Measurements from ENCODE around the gene PDE3A. TPM values are rescaled to one million over a fixed set of nuclear protein-coding genes. Genes with fewer than 3 reads are reported as not detected.

Gene PDE3A
- total RNA-seq, 1 donor: 14.8 TPM

- TF ChIP-seq, protein P1, sequence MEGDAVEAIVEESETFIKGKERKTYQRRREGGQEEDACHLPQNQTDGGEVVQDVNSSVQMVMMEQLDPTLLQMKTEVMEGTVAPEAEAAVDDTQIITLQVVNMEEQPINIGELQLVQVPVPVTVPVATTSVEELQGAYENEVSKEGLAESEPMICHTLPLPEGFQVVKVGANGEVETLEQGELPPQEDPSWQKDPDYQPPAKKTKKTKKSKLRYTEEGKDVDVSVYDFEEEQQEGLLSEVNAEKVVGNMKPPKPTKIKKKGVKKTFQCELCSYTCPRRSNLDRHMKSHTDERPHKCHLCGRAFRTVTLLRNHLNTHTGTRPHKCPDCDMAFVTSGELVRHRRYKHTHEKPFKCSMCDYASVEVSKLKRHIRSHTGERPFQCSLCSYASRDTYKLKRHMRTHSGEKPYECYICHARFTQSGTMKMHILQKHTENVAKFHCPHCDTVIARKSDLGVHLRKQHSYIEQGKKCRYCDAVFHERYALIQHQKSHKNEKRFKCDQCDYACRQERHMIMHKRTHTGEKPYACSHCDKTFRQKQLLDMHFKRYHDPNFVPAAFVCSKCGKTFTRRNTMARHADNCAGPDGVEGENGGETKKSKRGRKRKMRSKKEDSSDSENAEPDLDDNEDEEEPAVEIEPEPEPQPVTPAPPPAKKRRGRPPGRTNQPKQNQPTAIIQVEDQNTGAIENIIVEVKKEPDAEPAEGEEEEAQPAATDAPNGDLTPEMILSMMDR (IDR thresholded peaks at IDR 0.05; ENCODE audit: extremely low read depth, low read depth, low read length): no peak
- Histone ChIP-seq H3K27ac (ENCODE audit: low read depth, low read length) (peak overlapping the region; percentile 67), H3K36me3 (ENCODE audit: insufficient read depth, low read length) (no peaks in the 10 kb centered on the region), H3K27me3 (ENCODE audit: insufficient read depth, low read length) (no peaks in the 10 kb centered on the region), H3K4me1 (ENCODE audit: insufficient read depth, low read length) (peaks cover 38% of the 10 kb centered on the region), H4K20me1 (ENCODE audit: insufficient read depth, low read length) (no peaks in the 10 kb centered on the region), H3K4me2 (ENCODE audit: insufficient read depth, low read length) (peak overlapping the region; percentile 65), H2AFZ (ENCODE audit: low read length) (no peak overlapping the region), H3K9me3 (ENCODE audit: low read depth, low read length) (no peaks in the 10 kb centered on the region), H3K79me2 (ENCODE audit: insufficient read depth, low read length) (peaks cover 8% of the 10 kb centered on the region), H3K4me3 (ENCODE audit: insufficient read depth, low read length) (no peak overlapping the region)
- DNase-seq (ENCODE audit: insufficient read length, low spot score, missing footprints): no peak
These were observed 138.7 kb downstream of the PDE3A start for GRCh38 chr12:20507056-20507455.

DNA sequence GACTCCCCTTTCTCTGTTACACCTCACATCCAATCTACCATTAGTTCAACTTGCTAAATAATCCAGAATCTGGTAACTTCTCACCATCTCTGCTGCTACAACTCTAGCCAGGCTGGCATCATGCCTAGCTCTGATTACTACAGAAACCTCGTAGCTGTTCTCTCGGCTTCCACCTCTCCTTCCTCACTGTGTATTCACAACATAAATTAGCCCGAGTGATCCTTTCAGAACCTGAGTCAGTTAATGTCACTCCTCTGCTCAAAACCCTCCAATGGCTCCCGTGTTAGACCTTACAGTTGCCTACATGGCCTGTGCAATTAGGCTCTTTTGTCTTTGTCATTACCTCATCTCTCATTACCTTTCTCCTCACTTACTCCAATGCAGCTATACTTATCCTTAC, 139.4 kb downstream of the PDE3A start:
- no peak for DNase-seq (ENCODE audit: insufficient read length, low spot score, missing footprints)

GRCh38 chr12:20508359-20508758, 140.0 kb downstream of the PDE3A start:
- H2AFZ ChIP-seq (ENCODE audit: low read length): no peak overlapping the region
- H4K20me1 ChIP-seq (ENCODE audit: insufficient read depth, low read length): no peaks in the 10 kb centered on the region
- no peak overlapping the region for H3K4me3 ChIP-seq (ENCODE audit: insufficient read depth, low read length)
- H3K79me2 ChIP-seq (ENCODE audit: insufficient read depth, low read length): peaks cover 8% of the 10 kb centered on the region
- H3K27ac ChIP-seq (ENCODE audit: low read depth, low read length): peak overlapping the region; percentile 67
- peak overlapping the region; percentile 65 for H3K4me2 ChIP-seq (ENCODE audit: insufficient read depth, low read length)
- TF ChIP-seq, protein P1 (IDR thresholded peaks at IDR 0.05; ENCODE audit: extremely low read depth, low read depth, low read length): no peak
- H3K27me3 ChIP-seq (ENCODE audit: insufficient read depth, low read length): no peaks in the 10 kb centered on the region
- H3K9me3 ChIP-seq (ENCODE audit: low read depth, low read length): no peaks in the 10 kb centered on the region
- H3K4me1 ChIP-seq (ENCODE audit: insufficient read depth, low read length): peaks cover 38% of the 10 kb centered on the region
- no peak for DNase-seq (ENCODE audit: insufficient read length, low spot score, missing footprints)
- H3K36me3 ChIP-seq (ENCODE audit: insufficient read depth, low read length): no peaks in the 10 kb centered on the region

More for the DNA sequence above, 139.4 kb downstream of the PDE3A start:
- Histone ChIP-seq H3K9me3 (ENCODE audit: low read depth, low read length) (no peaks in the 10 kb centered on the region), H3K4me3 (ENCODE audit: insufficient read depth, low read length) (peak overlapping the region; percentile 4), H3K4me1 (ENCODE audit: insufficient read depth, low read length) (peaks cover 38% of the 10 kb centered on the region), H2AFZ (ENCODE audit: low read length) (peak overlapping the region; percentile 69), H3K4me2 (ENCODE audit: insufficient read depth, low read length) (peak overlapping the region; percentile 65), H4K20me1 (ENCODE audit: insufficient read depth, low read length) (no peaks in the 10 kb centered on the region), H3K79me2 (ENCODE audit: insufficient read depth, low read length) (peaks cover 8% of the 10 kb centered on the region), H3K27me3 (ENCODE audit: insufficient read depth, low read length) (no peaks in the 10 kb centered on the region), H3K27ac (ENCODE audit: low read depth, low read length) (peak overlapping the region; percentile 67), H3K36me3 (ENCODE audit: insufficient read depth, low read length) (no peaks in the 10 kb centered on the region)
- TF ChIP-seq, protein P1 (IDR thresholded peaks at IDR 0.05; ENCODE audit: extremely low read depth, low read depth, low read length): no peak

DNA sequence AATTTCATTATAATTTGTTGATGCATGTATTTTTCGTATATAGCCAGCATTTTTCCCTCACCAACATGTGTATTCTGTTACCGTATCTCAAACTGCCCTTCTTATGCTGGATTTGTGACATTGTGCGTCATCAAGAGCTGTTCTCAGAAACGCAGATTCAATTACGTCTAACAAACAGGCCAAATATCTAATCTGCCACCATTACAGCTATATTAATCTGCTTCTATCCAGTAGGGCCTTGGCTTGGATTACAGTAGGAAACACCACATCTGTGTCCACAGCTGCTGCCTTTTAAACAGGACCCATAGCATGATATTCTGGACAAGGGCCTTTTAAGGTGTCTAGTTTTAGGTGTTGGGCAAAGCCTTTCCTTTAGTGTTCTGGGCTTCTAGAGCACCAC, 140.6 kb downstream of the PDE3A start:
- TF ChIP-seq, protein P1 (IDR thresholded peaks at IDR 0.05; ENCODE audit: extremely low read depth, low read depth, low read length): no peak
- Histone ChIP-seq H3K79me2 (ENCODE audit: insufficient read depth, low read length) (peaks cover 8% of the 10 kb centered on the region), H3K36me3 (ENCODE audit: insufficient read depth, low read length) (no peaks in the 10 kb centered on the region), H3K27ac (ENCODE audit: low read depth, low read length) (peak overlapping the region; percentile 52), H4K20me1 (ENCODE audit: insufficient read depth, low read length) (no peaks in the 10 kb centered on the region), H3K9me3 (ENCODE audit: low read depth, low read length) (no peaks in the 10 kb centered on the region), H3K27me3 (ENCODE audit: insufficient read depth, low read length) (no peaks in the 10 kb centered on the region), H3K4me1 (ENCODE audit: insufficient read depth, low read length) (peaks cover 34% of the 10 kb centered on the region), H3K4me3 (ENCODE audit: insufficient read depth, low read length) (no peak overlapping the region), H3K4me2 (ENCODE audit: insufficient read depth, low read length) (no peak overlapping the region), H2AFZ (ENCODE audit: low read length) (no peak overlapping the region)
- no peak for DNase-seq (ENCODE audit: insufficient read length, low spot score, missing footprints)

Data from osteoblast (primary cell).